Measurements from ENCODE around the gene LTBP3. TPM values are rescaled to one million over a fixed set of nuclear protein-coding genes. Genes with fewer than 3 reads are reported as not detected.

The LTBP3 gene
- polyA plus RNA-seq, 1 donor from 2014 or later: 4.6 TPM

DNA sequence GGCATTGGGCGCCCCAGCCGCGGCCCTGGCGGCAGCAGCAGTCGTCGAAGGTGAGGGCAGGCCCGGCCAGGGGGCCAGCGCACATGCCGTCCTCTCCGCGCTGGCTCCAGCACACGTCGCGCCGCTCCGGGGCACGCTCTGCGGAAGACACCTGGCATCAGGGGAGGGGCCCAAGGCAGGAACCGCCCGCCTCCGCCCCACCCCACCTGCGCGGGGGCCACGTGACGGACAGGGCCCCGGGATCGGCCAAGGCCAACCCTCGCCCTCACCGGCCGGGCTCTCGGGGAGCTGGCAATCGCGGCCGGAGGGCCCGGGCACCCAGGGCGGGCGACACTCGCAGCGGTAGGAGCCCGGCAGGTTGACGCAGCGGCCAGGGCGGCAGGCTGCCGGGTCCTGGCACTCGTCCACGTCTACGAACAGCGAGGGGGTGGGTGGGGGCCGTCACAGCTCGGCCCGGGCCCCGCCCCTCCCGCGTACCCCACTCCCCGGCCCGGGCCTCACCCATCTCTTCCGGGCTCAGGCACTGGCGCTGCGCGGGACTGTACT is 18.3 kb downstream of the LTBP3 start:
- Histone ChIP-seq H2AFZ (ENCODE audit: low read depth, low read length) (no peak overlapping the region), H3F3A (ENCODE audit: insufficient read depth, low read length, poor library complexity, severe bottlenecking) (no peaks in the 10 kb centered on the region), H3K36me3 (ENCODE audit: insufficient read depth, low read length) (no peaks in the 10 kb centered on the region), H3K4me2 (ENCODE audit: low read length) (no peak overlapping the region), H3K27me3 (ENCODE audit: insufficient read depth, low read depth, low read length) (peaks cover 45% of the 10 kb centered on the region), H4K20me1 (ENCODE audit: insufficient read depth) (peaks cover 6% of the 10 kb centered on the region), H3K9me2 (ENCODE audit: insufficient read depth, low read length) (no peaks in the 10 kb centered on the region), H3K27ac (ENCODE audit: low read length) (no peak overlapping the region), H3K9ac (ENCODE audit: low read length) (no peak overlapping the region), H3K79me2 (replicated peaks; ENCODE audit: insufficient read depth, low read length) (no peaks in the 10 kb centered on the region), H3K9me3 (ENCODE audit: low read length) (no peaks in the 10 kb centered on the region), H3K4me3 (ENCODE audit: low read length) (peak overlapping the region; percentile 68)
- TF ChIP-seq RAD21 (conservative IDR thresholded peaks at IDR 0.05) (no peak), POLR2AphosphoS5 (IDR thresholded peaks at IDR 0.05) (no peak), MXI1 (conservative IDR thresholded peaks at IDR 0.05; ENCODE audit: poor library complexity, severe bottlenecking) (no peak), TAF1 (IDR thresholded peaks at IDR 0.05; ENCODE audit: low read depth) (no peak)
- TF ChIP-seq, protein P1, sequence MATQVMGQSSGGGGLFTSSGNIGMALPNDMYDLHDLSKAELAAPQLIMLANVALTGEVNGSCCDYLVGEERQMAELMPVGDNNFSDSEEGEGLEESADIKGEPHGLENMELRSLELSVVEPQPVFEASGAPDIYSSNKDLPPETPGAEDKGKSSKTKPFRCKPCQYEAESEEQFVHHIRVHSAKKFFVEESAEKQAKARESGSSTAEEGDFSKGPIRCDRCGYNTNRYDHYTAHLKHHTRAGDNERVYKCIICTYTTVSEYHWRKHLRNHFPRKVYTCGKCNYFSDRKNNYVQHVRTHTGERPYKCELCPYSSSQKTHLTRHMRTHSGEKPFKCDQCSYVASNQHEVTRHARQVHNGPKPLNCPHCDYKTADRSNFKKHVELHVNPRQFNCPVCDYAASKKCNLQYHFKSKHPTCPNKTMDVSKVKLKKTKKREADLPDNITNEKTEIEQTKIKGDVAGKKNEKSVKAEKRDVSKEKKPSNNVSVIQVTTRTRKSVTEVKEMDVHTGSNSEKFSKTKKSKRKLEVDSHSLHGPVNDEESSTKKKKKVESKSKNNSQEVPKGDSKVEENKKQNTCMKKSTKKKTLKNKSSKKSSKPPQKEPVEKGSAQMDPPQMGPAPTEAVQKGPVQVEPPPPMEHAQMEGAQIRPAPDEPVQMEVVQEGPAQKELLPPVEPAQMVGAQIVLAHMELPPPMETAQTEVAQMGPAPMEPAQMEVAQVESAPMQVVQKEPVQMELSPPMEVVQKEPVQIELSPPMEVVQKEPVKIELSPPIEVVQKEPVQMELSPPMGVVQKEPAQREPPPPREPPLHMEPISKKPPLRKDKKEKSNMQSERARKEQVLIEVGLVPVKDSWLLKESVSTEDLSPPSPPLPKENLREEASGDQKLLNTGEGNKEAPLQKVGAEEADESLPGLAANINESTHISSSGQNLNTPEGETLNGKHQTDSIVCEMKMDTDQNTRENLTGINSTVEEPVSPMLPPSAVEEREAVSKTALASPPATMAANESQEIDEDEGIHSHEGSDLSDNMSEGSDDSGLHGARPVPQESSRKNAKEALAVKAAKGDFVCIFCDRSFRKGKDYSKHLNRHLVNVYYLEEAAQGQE (IDR thresholded peaks at IDR 0.05; ENCODE audit: borderline replicate concordance): no peak

DNA sequence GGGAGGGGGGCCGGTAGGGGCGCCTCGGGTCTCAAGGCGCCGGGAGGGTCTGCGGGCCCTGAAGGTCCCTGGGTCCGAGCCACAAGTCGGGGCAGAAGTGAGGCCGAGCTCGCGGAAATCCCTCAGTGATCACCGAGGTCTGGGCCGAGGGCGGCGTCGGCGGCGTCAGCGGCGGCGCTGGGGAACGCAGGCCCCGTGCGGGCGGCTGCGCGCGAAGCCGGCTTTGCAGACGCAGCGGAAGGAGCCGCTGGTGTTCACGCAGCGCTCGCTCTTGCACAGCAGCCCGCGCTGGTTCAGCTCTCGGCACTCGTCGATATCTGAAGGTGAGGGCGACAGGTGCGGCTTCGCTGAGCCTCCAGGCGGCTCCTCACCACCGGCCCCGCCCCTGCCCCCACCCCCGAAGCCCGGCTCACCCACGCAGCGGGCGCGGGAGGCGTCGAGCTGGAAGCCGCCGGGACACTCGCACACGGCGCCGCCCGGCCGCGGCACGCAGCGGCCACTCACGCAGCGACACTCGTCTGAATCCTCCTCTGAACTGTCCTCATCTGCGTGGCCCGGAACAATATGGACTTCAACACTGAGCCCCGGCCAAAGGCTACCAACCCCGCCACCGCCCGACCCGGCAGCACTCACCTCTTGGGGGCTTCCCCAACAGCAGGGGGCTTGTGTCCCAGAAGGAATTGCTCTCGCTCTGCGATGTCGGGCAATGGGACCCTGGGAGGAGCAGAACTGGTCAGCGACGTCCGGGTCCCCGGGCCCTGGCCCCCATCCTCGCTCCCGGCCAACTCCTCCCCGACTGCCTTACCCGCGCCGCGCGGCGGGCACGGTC is 19.0 kb downstream of the LTBP3 start:
- Histone ChIP-seq H3F3A (ENCODE audit: insufficient read depth, low read length, poor library complexity, severe bottlenecking) (no peaks in the 10 kb centered on the region), H4K20me1 (ENCODE audit: insufficient read depth) (peaks cover 6% of the 10 kb centered on the region), H3K9me3 (ENCODE audit: low read length) (no peaks in the 10 kb centered on the region), H3K9ac (ENCODE audit: low read length) (no peak overlapping the region), H2AFZ (ENCODE audit: low read depth, low read length) (no peak overlapping the region), H3K36me3 (ENCODE audit: insufficient read depth, low read length) (no peaks in the 10 kb centered on the region), H3K27me3 (ENCODE audit: insufficient read depth, low read depth, low read length) (peaks cover 45% of the 10 kb centered on the region), H3K9me2 (ENCODE audit: insufficient read depth, low read length) (no peaks in the 10 kb centered on the region), H3K27ac (ENCODE audit: low read length) (no peak overlapping the region), H3K4me3 (ENCODE audit: low read length) (no peak overlapping the region), H3K4me2 (ENCODE audit: low read length) (no peak overlapping the region), H3K79me2 (replicated peaks; ENCODE audit: insufficient read depth, low read length) (no peaks in the 10 kb centered on the region)
- TF ChIP-seq POLR2AphosphoS5 (IDR thresholded peaks at IDR 0.05) (peak; percentile 14), EP300 (conservative IDR thresholded peaks at IDR 0.05; ENCODE audit: poor library complexity, severe bottlenecking) (no peak)
- TF ChIP-seq, protein P2, sequence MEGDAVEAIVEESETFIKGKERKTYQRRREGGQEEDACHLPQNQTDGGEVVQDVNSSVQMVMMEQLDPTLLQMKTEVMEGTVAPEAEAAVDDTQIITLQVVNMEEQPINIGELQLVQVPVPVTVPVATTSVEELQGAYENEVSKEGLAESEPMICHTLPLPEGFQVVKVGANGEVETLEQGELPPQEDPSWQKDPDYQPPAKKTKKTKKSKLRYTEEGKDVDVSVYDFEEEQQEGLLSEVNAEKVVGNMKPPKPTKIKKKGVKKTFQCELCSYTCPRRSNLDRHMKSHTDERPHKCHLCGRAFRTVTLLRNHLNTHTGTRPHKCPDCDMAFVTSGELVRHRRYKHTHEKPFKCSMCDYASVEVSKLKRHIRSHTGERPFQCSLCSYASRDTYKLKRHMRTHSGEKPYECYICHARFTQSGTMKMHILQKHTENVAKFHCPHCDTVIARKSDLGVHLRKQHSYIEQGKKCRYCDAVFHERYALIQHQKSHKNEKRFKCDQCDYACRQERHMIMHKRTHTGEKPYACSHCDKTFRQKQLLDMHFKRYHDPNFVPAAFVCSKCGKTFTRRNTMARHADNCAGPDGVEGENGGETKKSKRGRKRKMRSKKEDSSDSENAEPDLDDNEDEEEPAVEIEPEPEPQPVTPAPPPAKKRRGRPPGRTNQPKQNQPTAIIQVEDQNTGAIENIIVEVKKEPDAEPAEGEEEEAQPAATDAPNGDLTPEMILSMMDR (IDR thresholded peaks at IDR 0.05; ENCODE audit: poor library complexity, severe bottlenecking): peak; percentile 16

Measured in neural cell (in vitro differentiated cells).